ENCODE measurements around the gene MPHOSPH9. TPM values are rescaled to one million over a fixed set of nuclear protein-coding genes. Genes with fewer than 3 reads are reported as not detected.

The MPHOSPH9 gene
- polyA plus RNA-seq, 1 donor (not counting 4 experiments of a cell fraction or from before 2014, with no cell fraction given) = 10.7 TPM

DNA sequence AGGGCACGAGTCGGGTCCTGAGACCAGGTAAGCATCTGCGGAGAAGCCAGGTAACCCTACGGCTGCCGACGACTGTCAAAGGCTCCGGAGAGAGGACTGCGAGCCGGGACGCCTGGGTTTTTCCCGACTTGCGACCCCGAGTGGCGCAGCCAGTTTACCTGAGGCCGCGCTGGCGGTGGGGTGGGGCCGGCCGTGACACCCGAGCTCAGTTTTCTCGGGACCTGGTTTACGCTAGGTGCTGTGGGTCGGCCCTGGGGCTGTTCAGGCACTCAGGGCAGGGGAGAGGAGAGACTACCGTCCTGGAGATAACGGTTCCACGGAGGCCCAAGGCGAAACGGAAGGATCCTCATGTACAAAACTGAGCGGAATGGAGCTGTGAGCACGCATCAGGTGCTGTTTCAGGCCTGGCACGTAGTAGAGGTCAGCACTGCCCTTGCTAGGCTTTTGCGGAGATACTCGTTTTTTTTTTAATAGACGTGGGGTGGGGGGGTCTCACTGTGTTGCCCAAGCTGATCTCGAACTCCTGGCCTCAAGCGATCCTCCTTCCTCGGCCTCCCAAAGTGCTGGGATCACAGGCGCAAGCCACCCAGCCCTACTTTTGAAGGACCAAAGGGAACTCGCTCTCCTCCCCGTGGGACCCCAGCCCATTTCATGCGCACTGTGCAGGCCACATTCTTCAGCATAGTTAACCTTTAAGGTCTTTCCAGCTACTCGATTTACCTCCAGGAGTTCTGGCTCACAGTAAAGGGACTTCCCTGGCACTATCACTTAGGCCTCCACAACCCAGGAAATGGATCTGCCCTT is 766 bp upstream of the MPHOSPH9 start:
- dilution Hi-C loops (cut with MboI; ENCODE audit: extremely low pct_ligation_motif_present, low sequenced_read_pairs) = no loop called here
- H4K20me1 ChIP-seq (ENCODE audit: control insufficient read depth, extremely low read depth, insufficient read depth, low read length) = no peaks in the 10 kb centered on the region
- DNase-seq (ENCODE audit: low read depth, low spot score) (no peak), FAIRE-seq (no peak)
- peak overlapping the region; percentile 86 for H3K9ac ChIP-seq (ENCODE audit: control insufficient read depth, extremely low read depth, insufficient read depth, low read length)
- peak overlapping the region; percentile 66 to 92 (median 91) for H3K4me3 ChIP-seq (ENCODE audit: control insufficient read depth in 2 of 3, extremely low read depth in 1 of 3, insufficient read depth in 2 of 3, low read depth in 1 of 3, low read length in 3 of 3)
- no peaks in the 10 kb centered on the region for H3K9me3 ChIP-seq (ENCODE audit: control insufficient read depth, low read depth, low read length)
- no peaks in the 10 kb centered on the region for H3K9me1 ChIP-seq (ENCODE audit: control insufficient read depth, extremely low read depth, insufficient read depth, low read length)
- H2AFZ ChIP-seq (ENCODE audit: control insufficient read depth, low read length) = peak overlapping the region; percentile 92
- H3K79me2 ChIP-seq (ENCODE audit: control insufficient read depth, insufficient read depth, low read length) = peaks cover 43% of the 10 kb centered on the region
- H3K27me3 ChIP-seq (ENCODE audit: control insufficient read depth, extremely low read depth, insufficient read depth, low read length) = no peaks in the 10 kb centered on the region
- H3K4me2 ChIP-seq (ENCODE audit: control insufficient read depth, extremely low read depth, insufficient read depth, low read depth, low read length) = peak overlapping the region; percentile 94
- H3K27ac ChIP-seq (ENCODE audit: control insufficient read depth, insufficient read depth, low read length) = peak overlapping the region; percentile 79
- H3K4me1 ChIP-seq (ENCODE audit: control insufficient read depth, extremely low read depth, insufficient read depth, low read length) = peaks cover 32% of the 10 kb centered on the region
- no peak for TF ChIP-seq EZH2 (IDR thresholded peaks at IDR 0.05; ENCODE audit: low read length)
- TF ChIP-seq, protein P1, sequence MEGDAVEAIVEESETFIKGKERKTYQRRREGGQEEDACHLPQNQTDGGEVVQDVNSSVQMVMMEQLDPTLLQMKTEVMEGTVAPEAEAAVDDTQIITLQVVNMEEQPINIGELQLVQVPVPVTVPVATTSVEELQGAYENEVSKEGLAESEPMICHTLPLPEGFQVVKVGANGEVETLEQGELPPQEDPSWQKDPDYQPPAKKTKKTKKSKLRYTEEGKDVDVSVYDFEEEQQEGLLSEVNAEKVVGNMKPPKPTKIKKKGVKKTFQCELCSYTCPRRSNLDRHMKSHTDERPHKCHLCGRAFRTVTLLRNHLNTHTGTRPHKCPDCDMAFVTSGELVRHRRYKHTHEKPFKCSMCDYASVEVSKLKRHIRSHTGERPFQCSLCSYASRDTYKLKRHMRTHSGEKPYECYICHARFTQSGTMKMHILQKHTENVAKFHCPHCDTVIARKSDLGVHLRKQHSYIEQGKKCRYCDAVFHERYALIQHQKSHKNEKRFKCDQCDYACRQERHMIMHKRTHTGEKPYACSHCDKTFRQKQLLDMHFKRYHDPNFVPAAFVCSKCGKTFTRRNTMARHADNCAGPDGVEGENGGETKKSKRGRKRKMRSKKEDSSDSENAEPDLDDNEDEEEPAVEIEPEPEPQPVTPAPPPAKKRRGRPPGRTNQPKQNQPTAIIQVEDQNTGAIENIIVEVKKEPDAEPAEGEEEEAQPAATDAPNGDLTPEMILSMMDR (optimal IDR thresholded peaks at IDR 0.05 in 1 of 3, IDR thresholded peaks at IDR 0.05 in 1 of 3, conservative IDR thresholded peaks at IDR 0.05 in 1 of 3; ENCODE audit: extremely low read depth in 1 of 3, insufficient read depth in 2 of 3, low read length in 3 of 3) = no peak
- peaks cover 3 to 10% of the 10 kb centered on the region in 2 experiments for H3K36me3 ChIP-seq (ENCODE audit: control insufficient read depth in 2 of 2, extremely low read depth in 1 of 2, insufficient read depth in 2 of 2, low read length in 2 of 2)

DNA sequence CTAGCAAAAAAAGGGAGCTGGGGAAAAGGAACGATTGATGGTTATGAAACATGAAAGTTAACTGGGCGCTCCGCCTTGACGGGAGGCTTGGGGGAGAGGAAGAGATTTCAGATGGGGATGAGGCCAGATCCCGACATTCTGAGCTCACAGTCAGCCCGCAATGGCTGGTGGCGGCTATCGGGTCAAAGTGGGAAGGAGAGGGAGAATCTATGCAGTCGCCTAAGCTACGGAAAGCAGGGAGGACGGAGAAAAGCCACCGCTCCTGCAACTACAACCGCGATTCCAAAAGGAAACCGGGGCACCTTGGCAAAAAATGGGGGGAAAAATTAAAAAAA is 502 bp downstream of the MPHOSPH9 start:
- no peak for DNase-seq (ENCODE audit: low read depth, low spot score)
- dilution Hi-C loops (cut with MboI; ENCODE audit: extremely low pct_ligation_motif_present, low sequenced_read_pairs) = no loop called here
- peak overlapping the region; percentile 66 to 98 (median 97) for H3K4me3 ChIP-seq (ENCODE audit: control insufficient read depth in 2 of 3, extremely low read depth in 1 of 3, insufficient read depth in 2 of 3, low read depth in 1 of 3, low read length in 3 of 3)

More for the DNA sequence above, 502 bp downstream of the MPHOSPH9 start:
- H3K4me2 ChIP-seq (ENCODE audit: control insufficient read depth, extremely low read depth, insufficient read depth, low read depth, low read length) = peak overlapping the region; percentile 90
- FAIRE-seq = no peak
- no peaks in the 10 kb centered on the region for H4K20me1 ChIP-seq (ENCODE audit: control insufficient read depth, extremely low read depth, insufficient read depth, low read length)
- peak overlapping the region; percentile 95 for H2AFZ ChIP-seq (ENCODE audit: control insufficient read depth, low read length)
- peak overlapping the region; percentile 76 for H3K27ac ChIP-seq (ENCODE audit: control insufficient read depth, insufficient read depth, low read length)
- no peaks in the 10 kb centered on the region for H3K27me3 ChIP-seq (ENCODE audit: control insufficient read depth, extremely low read depth, insufficient read depth, low read length)
- H3K4me1 ChIP-seq (ENCODE audit: control insufficient read depth, extremely low read depth, insufficient read depth, low read length) = peaks cover 19% of the 10 kb centered on the region
- H3K9me1 ChIP-seq (ENCODE audit: control insufficient read depth, extremely low read depth, insufficient read depth, low read length) = no peaks in the 10 kb centered on the region
- peak overlapping the region; percentile 85 for H3K9ac ChIP-seq (ENCODE audit: control insufficient read depth, extremely low read depth, insufficient read depth, low read length)
- no peaks in the 10 kb centered on the region for H3K9me3 ChIP-seq (ENCODE audit: control insufficient read depth, low read depth, low read length)
- peaks cover 3 to 9% of the 10 kb centered on the region in 2 experiments for H3K36me3 ChIP-seq (ENCODE audit: control insufficient read depth in 2 of 2, extremely low read depth in 1 of 2, insufficient read depth in 2 of 2, low read length in 2 of 2)
- peaks cover 41% of the 10 kb centered on the region for H3K79me2 ChIP-seq (ENCODE audit: control insufficient read depth, insufficient read depth, low read length)
- no peak for TF ChIP-seq EZH2 (IDR thresholded peaks at IDR 0.05; ENCODE audit: low read length)
- TF ChIP-seq, protein P1 (optimal IDR thresholded peaks at IDR 0.05 in 1 of 3, IDR thresholded peaks at IDR 0.05 in 1 of 3, conservative IDR thresholded peaks at IDR 0.05 in 1 of 3; ENCODE audit: extremely low read depth in 1 of 3, insufficient read depth in 2 of 3, low read length in 3 of 3) = no peak
